Omental fat pad (tissue), 4 donors: ENCODE results near the gene AKAP8. TPM values are rescaled to one million over a fixed set of nuclear protein-coding genes. Genes with fewer than 3 reads are reported as not detected.
A peak's percentile ranks its signal among the peaks of the same experiment; 100 is the strongest.

Experiments
- ATAC-seq: fragments of 150-250 bp; one replicate; pipeline ENCODE4 v1.9.1; 2016; ENCODE audit warnings: mild to moderate bottlenecking, moderate library complexity; ENCODE audit not compliant: low FRiP score
- DNase-seq: peaks from one replicate; pipeline ENCODE4 v3.0.0-alpha.2; 2019; ENCODE audit warnings: low spot score
- total RNA-seq, 4 donors: library from RNA; depleted of rRNA; stranded (reverse); fragments of >200 nt; gene quantifications; one replicate each; pipeline ENCODE4 v1.1.0, GENCODE V29; 2016
- TF ChIP-seq, protein P1 (sequence below), 3 donors: fragments of 450-650 bp; IDR thresholded peaks; one replicate each; pipeline ENCODE4 v1.5.1; 2016 to 2017; ENCODE audit warnings: antibody characterized with exemption in 3 of 3, mild to moderate bottlenecking in 3 of 3, moderate library complexity in 2 of 3

AKAP8 gene
- total RNA-seq, 4 donors from 2014 or later: 17.5 to 45.6 (median 22.8) TPM

DNA sequence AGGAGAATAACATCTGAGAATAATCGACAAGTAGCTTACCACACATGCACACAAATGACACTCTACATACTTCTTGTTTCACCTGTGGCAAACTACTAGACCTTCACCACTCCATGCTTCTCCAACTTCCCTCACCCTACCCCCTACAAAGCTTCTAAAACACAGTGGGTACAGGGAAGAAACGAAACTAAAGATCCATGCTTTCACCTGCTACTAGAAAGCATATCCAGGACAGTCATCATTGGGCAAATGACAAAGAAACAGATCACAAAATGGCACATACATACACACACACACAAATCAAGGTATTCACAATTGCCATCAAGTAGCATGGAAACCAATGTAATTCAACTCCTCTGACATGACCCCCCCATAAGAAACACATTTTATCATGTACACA is 57.8 kb downstream of the AKAP8 start:
- DNase-seq (no peak), ATAC-seq (no peak)
- TF ChIP-seq, protein P1, sequence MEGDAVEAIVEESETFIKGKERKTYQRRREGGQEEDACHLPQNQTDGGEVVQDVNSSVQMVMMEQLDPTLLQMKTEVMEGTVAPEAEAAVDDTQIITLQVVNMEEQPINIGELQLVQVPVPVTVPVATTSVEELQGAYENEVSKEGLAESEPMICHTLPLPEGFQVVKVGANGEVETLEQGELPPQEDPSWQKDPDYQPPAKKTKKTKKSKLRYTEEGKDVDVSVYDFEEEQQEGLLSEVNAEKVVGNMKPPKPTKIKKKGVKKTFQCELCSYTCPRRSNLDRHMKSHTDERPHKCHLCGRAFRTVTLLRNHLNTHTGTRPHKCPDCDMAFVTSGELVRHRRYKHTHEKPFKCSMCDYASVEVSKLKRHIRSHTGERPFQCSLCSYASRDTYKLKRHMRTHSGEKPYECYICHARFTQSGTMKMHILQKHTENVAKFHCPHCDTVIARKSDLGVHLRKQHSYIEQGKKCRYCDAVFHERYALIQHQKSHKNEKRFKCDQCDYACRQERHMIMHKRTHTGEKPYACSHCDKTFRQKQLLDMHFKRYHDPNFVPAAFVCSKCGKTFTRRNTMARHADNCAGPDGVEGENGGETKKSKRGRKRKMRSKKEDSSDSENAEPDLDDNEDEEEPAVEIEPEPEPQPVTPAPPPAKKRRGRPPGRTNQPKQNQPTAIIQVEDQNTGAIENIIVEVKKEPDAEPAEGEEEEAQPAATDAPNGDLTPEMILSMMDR (IDR thresholded peaks at IDR 0.05): no peak

DNA sequence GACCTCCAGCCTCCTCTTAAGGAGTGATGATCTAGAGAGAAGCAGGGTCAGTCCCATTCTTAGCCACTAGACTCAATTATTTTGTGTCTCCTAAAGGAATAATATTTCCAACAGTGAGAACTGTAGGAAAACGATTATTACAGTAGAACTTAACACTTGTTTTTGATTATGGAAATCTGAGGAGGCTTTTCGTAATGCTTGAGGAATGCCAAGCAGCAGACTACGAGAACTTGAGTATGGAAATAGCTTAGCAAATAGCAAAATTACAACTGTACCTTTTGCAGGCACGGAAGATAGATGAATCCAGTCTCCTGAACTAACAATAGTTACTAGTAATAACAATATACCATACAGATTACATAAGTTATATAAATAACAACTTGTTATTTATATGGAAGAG is 59.5 kb downstream of the AKAP8 start:
- no peak for DNase-seq
- no peak for ATAC-seq
- TF ChIP-seq, protein P1 (IDR thresholded peaks at IDR 0.05): no peak

DNA sequence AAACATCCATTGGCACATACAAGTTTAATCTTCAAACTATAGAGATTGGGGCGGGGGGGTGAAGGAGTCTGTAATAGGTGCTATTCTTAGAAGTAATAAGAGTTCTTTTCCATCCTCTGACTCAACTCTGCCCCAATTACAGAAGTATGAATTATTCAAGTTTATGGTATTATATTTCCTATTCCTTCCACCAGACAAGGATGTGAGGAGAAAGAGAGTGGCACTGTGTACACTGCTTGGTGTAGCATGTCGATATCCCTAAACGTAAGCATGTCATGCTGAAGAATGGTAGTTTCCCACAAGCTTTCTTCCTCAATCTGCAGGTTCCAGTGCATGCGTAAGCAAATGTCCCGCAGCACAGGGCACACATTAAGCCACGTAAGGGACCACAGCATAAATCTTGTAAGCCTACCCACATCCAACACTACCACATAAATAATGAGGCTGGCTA is 61.3 kb downstream of the AKAP8 start:
- peak; percentile 41 for ATAC-seq
- no peak for DNase-seq
- TF ChIP-seq, protein P1 (IDR thresholded peaks at IDR 0.05): no peak

DNA sequence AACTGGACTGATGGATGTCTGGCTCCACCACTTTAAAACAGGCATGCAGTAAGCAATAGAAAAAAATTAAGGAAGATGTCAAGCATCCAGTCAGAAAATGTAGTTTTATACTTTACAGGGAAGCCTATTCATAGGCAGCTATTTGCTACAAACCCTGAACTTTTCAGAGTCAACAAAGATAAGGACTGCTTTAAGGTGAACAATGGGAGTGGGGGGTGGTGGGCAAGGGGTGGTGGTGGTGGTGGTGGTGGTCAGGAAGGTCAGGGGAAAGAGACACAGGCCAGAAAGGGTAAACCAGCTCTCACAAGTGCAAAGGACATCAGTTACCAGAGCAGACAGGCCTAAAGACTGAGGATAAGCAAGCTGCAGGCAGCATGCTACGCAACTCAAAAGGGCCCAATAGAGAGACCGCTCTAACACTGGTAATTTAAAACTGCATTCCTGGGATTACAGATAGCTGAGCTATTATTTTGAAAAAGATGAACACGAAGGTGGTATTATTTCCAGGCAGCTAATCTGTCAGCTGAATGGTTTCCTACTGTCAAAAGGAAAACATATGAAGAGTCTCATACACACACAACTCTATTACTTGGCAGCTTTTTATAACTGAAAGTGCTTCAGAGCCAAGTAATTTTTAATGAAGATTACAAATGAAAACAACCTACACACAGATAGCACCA is 62.1 kb downstream of the AKAP8 start:
- ATAC-seq: peak; percentile 43

DNA sequence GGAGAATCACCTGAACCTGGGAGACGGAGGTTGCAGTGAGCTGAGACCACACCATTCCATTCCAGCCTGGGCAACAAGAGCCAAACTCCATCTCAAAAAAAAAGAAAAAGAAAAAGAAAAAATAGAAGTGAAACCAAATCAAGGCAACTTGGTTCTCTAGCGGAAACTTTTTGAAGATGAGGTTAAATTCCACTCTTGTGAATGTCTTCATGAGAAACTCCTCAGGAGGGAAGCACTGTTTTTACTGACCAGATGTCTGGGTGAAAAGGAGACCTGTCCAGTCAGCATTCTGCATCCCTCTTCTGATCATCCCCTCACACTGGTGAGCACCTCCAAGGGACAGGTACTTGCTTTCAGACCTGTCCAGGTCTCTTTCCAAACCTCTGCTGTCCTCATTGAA is 63.1 kb downstream of the AKAP8 start:
- TF ChIP-seq, protein P1 (IDR thresholded peaks at IDR 0.05): no peak
- DNase-seq: no peak

More for the DNA sequence above, 62.1 kb downstream of the AKAP8 start:
- TF ChIP-seq, protein P1 (IDR thresholded peaks at IDR 0.05): no peak
- no peak for DNase-seq

DNA sequence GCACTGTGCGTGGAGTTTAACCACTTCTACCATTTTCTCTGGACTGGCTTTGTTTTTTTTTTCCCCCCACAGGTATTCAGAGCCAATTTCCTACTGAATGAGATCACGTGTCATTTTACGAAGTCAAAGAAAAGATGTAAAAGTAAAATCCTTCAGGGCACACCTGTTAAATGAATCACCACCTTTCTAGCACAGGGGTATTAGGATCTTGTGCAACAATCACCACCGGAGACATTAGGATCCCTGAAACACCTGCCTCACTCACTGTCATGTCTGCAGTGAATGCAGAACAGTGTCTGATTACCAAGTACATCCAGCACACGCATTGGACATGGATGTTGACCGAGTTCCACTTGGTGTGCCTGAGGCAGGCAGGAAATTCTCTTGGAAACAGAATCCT is 64.5 kb downstream of the AKAP8 start:
- TF ChIP-seq, protein P1 (IDR thresholded peaks at IDR 0.05): no peak
- no peak for DNase-seq
- ATAC-seq: no peak

More for the DNA sequence above, 63.1 kb downstream of the AKAP8 start:
- no peak for ATAC-seq

DNA sequence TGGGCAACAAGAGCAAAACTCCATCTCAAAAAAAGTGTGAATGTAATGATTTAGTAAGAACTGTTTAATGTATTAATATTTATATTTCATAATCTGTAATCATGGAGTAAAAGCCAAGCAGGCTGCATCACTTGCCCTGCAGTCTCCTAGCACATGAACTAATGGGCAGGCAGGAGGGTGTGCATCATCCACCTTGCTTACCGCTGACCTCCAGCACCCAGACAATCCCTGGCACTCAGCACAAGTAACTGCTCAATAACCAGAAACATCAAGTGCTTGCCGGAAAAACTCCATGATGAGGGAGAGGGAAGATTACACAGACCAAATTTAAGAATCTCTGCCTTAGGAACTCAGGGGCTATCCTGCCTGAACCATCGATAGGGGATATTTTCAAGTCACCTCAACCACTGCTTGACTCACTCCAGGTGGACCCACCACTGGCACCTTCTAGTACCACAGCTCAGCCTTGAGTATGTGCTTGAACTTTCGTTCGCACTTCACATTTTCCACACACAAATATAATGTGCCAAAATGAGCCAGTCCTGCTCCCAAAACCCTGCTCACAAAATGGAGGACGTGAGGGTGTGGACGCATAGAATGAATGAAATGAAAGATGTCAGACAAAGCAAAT is 65.8 kb downstream of the AKAP8 start:
- DNase-seq (no peak), ATAC-seq (no peak)
- TF ChIP-seq, protein P1 (IDR thresholded peaks at IDR 0.05): no peak
